Right lobe of liver (tissue), 6 donors: ENCODE data around the gene PLEKHA5. TPM values are rescaled to one million over a fixed set of nuclear protein-coding genes. Genes with fewer than 3 reads are reported as not detected.

ENCODE experiments used
- ATAC-seq, 4 donors: fragments of 200-7000 bp; cut with Tn5 transposase; one replicate each; pipeline ENCODE4 v1.9.1; 2020; ENCODE audit warnings: mild to moderate bottlenecking in 4 of 4, moderate library complexity in 4 of 4
- DNase-seq, 3 donors: peaks; one replicate each; pipeline ENCODE4 v3.0.0-alpha.2; 2020
- H3K27ac ChIP-seq, 3 donors: fragments of 200-600 bp; one replicate each; pipeline ENCODE4 v1.8.0; 2022
- H3K27me3 ChIP-seq, 2 donors: fragments of 200-600 bp; one replicate each; pipeline ENCODE4 v1.8.0; 2022
- H3K36me3 ChIP-seq, 4 donors: fragments of 200-600 bp; sonication (generic) in 1 of 4; one replicate each; pipeline versions ENCODE4 v1.5.1 to v1.8.0; 2017 to 2022; ENCODE audit warnings: control low read depth in 1 of 4
- H3K4me1 ChIP-seq, 4 donors: fragments of 200-600 bp; sonication (generic) in 1 of 4; one replicate each; pipeline versions ENCODE4 v1.5.1 to v1.8.0; 2017 to 2022; ENCODE audit warnings: control low read depth in 1 of 4
- H3K4me3 ChIP-seq, 3 donors: fragments of 200-600 bp; one replicate each; pipeline ENCODE4 v1.8.0; 2022
- H3K9me3 ChIP-seq, 4 donors: fragments of 200-600 bp; sonication (generic) in 1 of 4; one replicate each; pipeline versions ENCODE4 v1.5.1 to v1.8.0; 2017 to 2022; ENCODE audit warnings: control low read depth in 1 of 4
- CTCF ChIP-seq, 4 donors: fragments of 200-600 bp in 3 of 4; fragments of 450-650 bp in 1 of 4; IDR thresholded peaks; one replicate each; pipeline versions ENCODE4 v1.5.1 to v1.8.0; 2016 to 2022; ENCODE audit warnings: antibody characterized with exemption in 4 of 4, mild to moderate bottlenecking in 2 of 4
- POLR2A ChIP-seq: fragments of 450-650 bp; IDR thresholded peaks from one replicate; pipeline ENCODE4 v1.6.1; 2017; ENCODE audit warnings: antibody characterized with exemption, mild to moderate bottlenecking
- WGBS: methylation state at CpG from one replicate; pipeline ENCODE4 v1.1.6; 2018; ENCODE audit warnings: low coverage, low lambda C conversion rate; ENCODE audit not compliant: insufficient coverage; ENCODE audit errors: missing lambda C conversion rate; 5-methylcytosine and 5-hydroxymethylcytosine counted together
- intact Hi-C, 2 donors: fragments of 100-400 bp; cut with DNase I; formaldehyde crosslinking; loops; one replicate each; pipeline versions ENCODE4 v1.11.2 to v1.14.1; 2022
- total RNA-seq, 6 experiments: library from RNA; depleted of rRNA in 2 of 6; stranded (reverse); fragments of >200 nt in 2 of 6; fragmentation: NEBNext Ultra II Directional in 3 of 6; extraction: Animal tissue kit (Norgen Biotek cat#: 25700) in 3 of 6; gene quantifications; one replicate each; pipeline versions ENCODE4 v1.1.0 to v1.2.4, GENCODE V29; 2016 to 2023
- donor health status: DM: no; HTN: yes; CAD: no.
- donor health status: DM: no; HTN: no; CAD: no.
- donor health status: DM: no; HTN: no; CAD: no.
- donor health status: DM: no; HTN: yes; CAD: no.
- donor health status: DM: no; HTN: yes; CAD: no.

Gene PLEKHA5
- total RNA-seq, 6 experiments from 2014 or later: 14.7 to 18.7 (median 15.8) TPM

- no peak overlapping the region for H3K27ac ChIP-seq
- TF ChIP-seq POLR2A (no peak), CTCF (IDR thresholded peaks at IDR 0.05) (no peak)
- intact Hi-C loops: no loop called here
- H3K4me1 ChIP-seq: no peaks in the 10 kb centered on the region
- H3K36me3 ChIP-seq: peaks cover 0 to 14% (median 1%) of the 10 kb centered on the region in 4 donors
- ATAC-seq (no peak), DNase-seq (no peak)
- 89% methylated on average over 2 of the region's 2 CpGs for WGBS
- H3K4me3 ChIP-seq: no peak overlapping the region
- no peaks in the 10 kb centered on the region for H3K27me3 ChIP-seq
- H3K9me3 ChIP-seq: no peaks in the 10 kb centered on the region
These were observed 148.9 kb downstream of the PLEKHA5 start for GRCh38 chr12:19278407-19278806.

GRCh38 chr12:19282133-19282699 is 152.7 kb downstream of the PLEKHA5 start:
- intact Hi-C loops: no loop called here
- Histone ChIP-seq H3K36me3 (peaks cover 0 to 10% (median 2%) of the 10 kb centered on the region in 4 donors), H3K27ac (no peak overlapping the region), H3K27me3 (no peaks in the 10 kb centered on the region), H3K9me3 (no peaks in the 10 kb centered on the region), H3K4me3 (no peak overlapping the region), H3K4me1 (peaks cover 0 to 9% (median 4%) of the 10 kb centered on the region in 4 donors)
- ATAC-seq (no peak), DNase-seq (no peak)
- TF ChIP-seq CTCF (IDR thresholded peaks at IDR 0.05) (no peak), POLR2A (no peak)

DNA sequence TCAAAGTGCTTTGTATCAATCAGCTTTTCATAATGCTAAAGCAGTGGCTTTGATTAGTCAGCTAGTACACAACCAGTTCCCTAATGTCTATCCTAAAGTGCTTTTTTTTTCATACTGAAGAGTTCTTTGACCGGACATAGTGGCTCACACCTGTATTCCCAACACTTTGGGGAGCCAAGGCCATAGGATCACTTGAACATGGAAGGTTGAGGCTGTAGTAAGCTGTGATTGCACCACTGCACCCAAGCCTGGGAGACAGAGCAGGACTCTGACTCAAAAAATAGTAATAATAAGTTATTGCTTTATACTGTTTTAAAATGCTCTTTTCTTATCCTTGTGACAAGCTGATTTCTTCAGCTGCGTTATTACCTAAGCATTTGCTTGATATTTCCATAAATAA is 155.1 kb downstream of the PLEKHA5 start:
- Histone ChIP-seq H3K27ac (no peak overlapping the region), H3K27me3 (no peaks in the 10 kb centered on the region), H3K4me3 (no peak overlapping the region), H3K9me3 (no peaks in the 10 kb centered on the region), H3K36me3 (peaks cover 0 to 10% (median 2%) of the 10 kb centered on the region in 4 donors), H3K4me1 (peaks cover 0 to 9% (median 4%) of the 10 kb centered on the region in 4 donors)
- WGBS: 77% methylated on average over 2 of the region's 2 CpGs
- intact Hi-C loops: no loop called here
- no peak for DNase-seq
- peak in 3 of 4 donors; percentile 14 to 65 (median 35) for ATAC-seq
- TF ChIP-seq CTCF (IDR thresholded peaks at IDR 0.05): no peak

DNA sequence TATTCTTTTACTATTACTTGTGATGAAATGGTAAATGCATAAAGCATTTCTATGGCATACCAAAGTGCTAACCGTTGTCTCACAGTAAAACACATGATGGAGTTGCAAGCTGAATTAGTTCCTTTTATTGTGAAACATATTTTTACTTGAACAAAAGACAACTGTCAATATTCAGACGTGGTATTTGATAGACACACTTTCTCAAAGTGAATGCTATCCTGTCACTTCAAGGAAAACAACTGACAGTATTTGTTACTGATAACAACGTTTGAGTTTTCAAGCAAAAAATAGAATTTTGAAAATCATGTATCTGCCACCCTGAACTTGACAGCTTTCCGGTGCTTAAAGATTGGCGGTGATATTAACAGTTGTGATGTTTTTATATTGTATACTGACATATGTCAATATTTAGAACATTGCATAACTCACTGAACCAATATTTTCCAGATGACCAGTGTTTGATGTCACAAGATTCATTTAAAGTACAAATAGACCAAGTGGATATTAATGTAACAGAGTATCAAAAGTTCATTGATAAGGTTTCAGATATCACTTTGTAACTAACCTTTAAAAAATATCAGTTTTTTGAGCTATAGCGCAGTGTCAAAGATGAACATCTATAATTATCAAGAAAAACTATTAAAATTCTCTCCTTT is 156.4 kb downstream of the PLEKHA5 start:
- Histone ChIP-seq H3K4me1 (peaks cover 0 to 9% (median 4%) of the 10 kb centered on the region in 4 donors), H3K36me3 (peaks cover 0 to 8% (median 2%) of the 10 kb centered on the region in 4 donors), H3K27me3 (no peaks in the 10 kb centered on the region), H3K9me3 (no peaks in the 10 kb centered on the region), H3K4me3 (no peak overlapping the region), H3K27ac (peak overlapping the region in 1 of 3 donors; percentile 4)
- intact Hi-C loops: no loop called here
- peak in 3 of 4 donors; percentile 57 to 71 (median 65) for ATAC-seq
- no peak for DNase-seq
- TF ChIP-seq CTCF (IDR thresholded peaks at IDR 0.05): no peak
- no peak for TF ChIP-seq POLR2A
- WGBS: 32% methylated on average over 6 of the region's 6 CpGs
